ENCODE results near the gene RBM4. TPM values are rescaled to one million over a fixed set of nuclear protein-coding genes. Genes with fewer than 3 reads are reported as not detected.

RBM4 gene
- total RNA-seq, 1 experiment from 2014 or later = 172 TPM

DNA sequence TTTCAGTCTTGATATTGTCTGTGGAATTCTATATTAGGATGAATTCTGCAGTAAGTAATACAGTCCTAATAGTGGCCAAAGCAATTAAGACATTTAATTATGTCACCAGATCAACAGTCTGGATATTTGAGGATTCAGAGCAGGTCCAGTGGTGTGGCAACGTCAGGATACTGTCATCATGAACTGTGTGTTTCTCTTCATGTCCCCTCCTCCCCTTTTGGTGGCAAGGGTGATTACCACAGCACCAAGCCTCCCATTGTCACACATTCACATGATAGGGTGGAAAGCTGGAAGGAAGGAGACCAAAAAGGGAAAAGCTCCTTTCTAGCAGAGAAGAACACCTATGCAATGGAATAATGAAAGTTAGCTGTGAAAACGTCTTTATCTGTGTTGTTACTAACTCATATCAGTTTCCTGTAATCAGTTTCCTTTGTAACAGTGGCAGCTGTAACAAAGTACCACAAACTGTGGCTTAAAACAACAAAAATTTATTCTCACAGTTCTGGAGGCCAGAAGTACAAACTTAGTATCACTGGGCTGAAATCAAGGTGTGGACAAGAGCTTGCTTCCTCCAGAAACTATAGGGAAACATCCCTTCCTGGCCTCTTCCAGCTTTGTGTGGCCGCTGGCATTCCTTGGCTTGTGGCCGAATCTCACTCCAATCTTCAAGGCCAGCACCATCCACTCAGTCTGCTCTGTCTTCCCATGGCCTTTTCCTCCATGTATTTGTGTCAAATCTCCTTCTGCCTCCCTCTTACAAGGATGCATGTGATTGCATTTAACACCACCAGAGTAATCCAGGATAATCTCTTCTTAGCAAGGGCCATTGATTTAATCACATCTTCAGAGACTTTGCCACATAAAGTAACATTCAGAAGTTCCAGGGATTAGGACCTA is 28.5 kb upstream of the RBM4 start:
- Mint-ChIP-seq H3K27me3 (ENCODE audit: insufficient read depth, unreplicated experiment) (no peaks in the 10 kb centered on the region), H3K4me1 (ENCODE audit: insufficient read depth, unreplicated experiment) (peaks cover 12% of the 10 kb centered on the region), H3K36me3 (ENCODE audit: insufficient read depth, unreplicated experiment) (peaks cover 20% of the 10 kb centered on the region), H3K4me3 (ENCODE audit: unreplicated experiment) (no peak overlapping the region), H3K9me3 (ENCODE audit: unreplicated experiment) (no peaks in the 10 kb centered on the region), H3K27ac (ENCODE audit: low read depth, unreplicated experiment) (no peak overlapping the region)
- intact Hi-C loops (cut with micrococcal nuclease) = no loop called here
- ChIA-PET POLR2A (interaction anchor here (21.3 kb wide), 1 partner anchor 27 kb away, joined by 420 read pairs; the partner anchor contains the start of gene RBM4), CTCF (interaction anchor here (0.6 kb wide), 1 partner anchor 161 kb away, joined by 3 read pairs; no protein-coding TSS in a partner anchor)
- DNase-seq (ENCODE audit: unreplicated experiment) = no peak
- TF ChIP-seq, protein P1, sequence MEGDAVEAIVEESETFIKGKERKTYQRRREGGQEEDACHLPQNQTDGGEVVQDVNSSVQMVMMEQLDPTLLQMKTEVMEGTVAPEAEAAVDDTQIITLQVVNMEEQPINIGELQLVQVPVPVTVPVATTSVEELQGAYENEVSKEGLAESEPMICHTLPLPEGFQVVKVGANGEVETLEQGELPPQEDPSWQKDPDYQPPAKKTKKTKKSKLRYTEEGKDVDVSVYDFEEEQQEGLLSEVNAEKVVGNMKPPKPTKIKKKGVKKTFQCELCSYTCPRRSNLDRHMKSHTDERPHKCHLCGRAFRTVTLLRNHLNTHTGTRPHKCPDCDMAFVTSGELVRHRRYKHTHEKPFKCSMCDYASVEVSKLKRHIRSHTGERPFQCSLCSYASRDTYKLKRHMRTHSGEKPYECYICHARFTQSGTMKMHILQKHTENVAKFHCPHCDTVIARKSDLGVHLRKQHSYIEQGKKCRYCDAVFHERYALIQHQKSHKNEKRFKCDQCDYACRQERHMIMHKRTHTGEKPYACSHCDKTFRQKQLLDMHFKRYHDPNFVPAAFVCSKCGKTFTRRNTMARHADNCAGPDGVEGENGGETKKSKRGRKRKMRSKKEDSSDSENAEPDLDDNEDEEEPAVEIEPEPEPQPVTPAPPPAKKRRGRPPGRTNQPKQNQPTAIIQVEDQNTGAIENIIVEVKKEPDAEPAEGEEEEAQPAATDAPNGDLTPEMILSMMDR (IDR thresholded peaks at IDR 0.05; ENCODE audit: unreplicated experiment) = no peak
- BruUV-seq (replicated peaks) = no TSS peak

DNA sequence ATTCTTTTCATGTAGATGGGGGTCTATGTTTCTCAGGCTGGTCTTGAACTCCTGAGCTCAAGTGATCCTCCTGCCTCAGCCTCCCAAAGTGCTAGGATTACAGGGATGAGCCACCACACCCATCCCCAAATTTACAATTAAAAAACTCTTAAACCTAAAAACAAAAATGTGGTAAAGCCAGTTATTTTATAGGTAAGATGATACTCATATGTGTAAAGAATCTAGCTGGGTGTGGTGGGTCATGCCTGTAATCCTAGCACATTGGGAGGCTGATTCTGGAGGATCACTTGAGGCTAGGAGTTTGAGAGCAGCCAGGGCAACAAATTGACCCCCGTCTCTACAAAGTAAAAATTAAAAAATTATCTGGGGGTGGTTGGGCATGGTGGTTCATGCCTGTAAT is 26.0 kb upstream of the RBM4 start:
- Mint-ChIP-seq H3K4me1 (ENCODE audit: insufficient read depth, unreplicated experiment) (peaks cover 5% of the 10 kb centered on the region), H3K27ac (ENCODE audit: low read depth, unreplicated experiment) (no peak overlapping the region), H3K4me3 (ENCODE audit: unreplicated experiment) (no peak overlapping the region), H3K9me3 (ENCODE audit: unreplicated experiment) (no peaks in the 10 kb centered on the region), H3K36me3 (ENCODE audit: insufficient read depth, unreplicated experiment) (peaks cover 25% of the 10 kb centered on the region), H3K27me3 (ENCODE audit: insufficient read depth, unreplicated experiment) (no peaks in the 10 kb centered on the region)
- POLR2A ChIA-PET = interaction anchor here (0.7 to 21.3 kb wide), 2 partner anchors 25 to 628 kb away, joined by 3 to 420 read pairs; partner anchors contain the start of gene RBM4
- CTCF ChIA-PET = interaction anchor here (0.9 kb wide), 1 partner anchor 83 kb away, joined by 3 read pairs; no protein-coding TSS in a partner anchor
- intact Hi-C loops (cut with micrococcal nuclease) = no loop called here
- BruUV-seq (replicated peaks) = no TSS peak
- TF ChIP-seq, protein P1 (IDR thresholded peaks at IDR 0.05; ENCODE audit: unreplicated experiment) = no peak
- DNase-seq (ENCODE audit: unreplicated experiment) = no peak

DNA sequence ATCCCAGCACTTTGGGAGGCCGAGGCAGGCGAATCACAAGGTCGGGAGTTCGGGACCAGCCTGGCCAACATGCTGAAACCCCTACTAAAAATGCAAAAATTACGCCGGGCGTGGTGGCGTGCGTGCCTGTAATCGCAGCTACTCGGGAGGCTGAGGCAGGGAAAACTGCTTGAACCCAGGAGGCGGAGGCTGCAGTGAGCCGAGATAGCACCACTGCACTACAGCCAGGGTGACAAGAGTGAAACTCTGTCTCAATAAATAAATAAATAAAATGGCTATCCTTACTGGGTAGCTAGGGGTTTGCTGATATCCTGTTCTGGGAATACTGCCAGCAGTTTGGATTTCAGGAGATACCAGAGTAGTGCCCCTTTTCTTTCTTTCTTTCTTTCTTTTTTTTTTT is 24.4 kb upstream of the RBM4 start:
- H3K9me3 Mint-ChIP-seq (ENCODE audit: unreplicated experiment) = no peaks in the 10 kb centered on the region
- DNase-seq (ENCODE audit: unreplicated experiment) = no peak
- peaks cover 14% of the 10 kb centered on the region for H3K4me1 Mint-ChIP-seq (ENCODE audit: insufficient read depth, unreplicated experiment)
- CTCF ChIA-PET = interaction anchor here (0.7 kb wide), 1 partner anchor 169 kb away, joined by 6 read pairs; no protein-coding TSS in a partner anchor
- POLR2A ChIA-PET = interaction anchor here (0.7 to 21.3 kb wide), 4 partner anchors 18 to 45 kb away, joined by 3 to 420 read pairs (median 4); partner anchors contain the start of gene RBM4
- no peaks in the 10 kb centered on the region for H3K27me3 Mint-ChIP-seq (ENCODE audit: insufficient read depth, unreplicated experiment)
- H3K4me3 Mint-ChIP-seq (ENCODE audit: unreplicated experiment) = no peak overlapping the region
- intact Hi-C loops (cut with micrococcal nuclease) = no loop called here
- no peak overlapping the region for H3K27ac Mint-ChIP-seq (ENCODE audit: low read depth, unreplicated experiment)
- TF ChIP-seq, protein P1 (IDR thresholded peaks at IDR 0.05; ENCODE audit: unreplicated experiment) = no peak
- peaks cover 35% of the 10 kb centered on the region for H3K36me3 Mint-ChIP-seq (ENCODE audit: insufficient read depth, unreplicated experiment)
- no TSS peak for BruUV-seq (replicated peaks)

Data from MCF 10A (cell line).